ENCODE results near the gene BHLHA15.

- TF ChIP-seq CTCF (IDR thresholded peaks at IDR 0.05 in 2 of 3, conservative IDR thresholded peaks at IDR 0.05 in 1 of 3; ENCODE audit: insufficient read depth in 2 of 3, low read depth in 1 of 3, low read length in 3 of 3) (no peak), BRF1 (IDR thresholded peaks at IDR 0.05; ENCODE audit: borderline replicate concordance, extremely low read depth, insufficient read length) (no peak), SPI1 (IDR thresholded peaks at IDR 0.05; ENCODE audit: borderline replicate concordance, low read depth, low read length) (no peak)
Observed at GRCh38 chr7:98236355-98237185, 25.3 kb downstream of the BHLHA15 start.

Measured in K562 (cell line).